Measurements from ENCODE around the gene USP20. TPM values are rescaled to one million over a fixed set of nuclear protein-coding genes. Genes with fewer than 3 reads are reported as not detected.

USP20 gene
- total and polyA plus RNA-seq, 4 donors, result 8.2 to 19.8 (median 10.3) TPM

DNA sequence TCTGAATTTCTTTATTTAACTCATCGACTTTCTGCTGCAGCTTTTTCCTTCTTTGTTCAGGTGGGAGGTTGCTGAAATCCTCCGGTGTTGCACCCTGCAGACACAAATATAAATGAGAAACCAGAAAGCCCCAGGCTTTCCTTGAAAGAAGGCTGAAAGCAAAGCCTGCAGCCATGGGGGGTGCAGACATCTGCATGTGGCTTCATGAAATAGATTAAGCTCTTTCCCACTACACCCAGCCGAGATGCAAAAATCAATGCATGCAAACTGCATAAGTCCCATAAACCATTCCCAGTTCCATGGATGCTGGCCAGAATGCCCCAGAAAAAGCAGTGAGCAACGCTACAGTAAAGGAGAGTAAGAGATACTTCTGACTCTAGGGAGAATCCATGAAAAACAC, 73.6 kb downstream of the USP20 start:
- Histone ChIP-seq H3K36me3 (ENCODE audit: control insufficient read depth in 4 of 4, insufficient read depth in 3 of 4, low read depth in 1 of 4, low read length in 3 of 4) (peaks cover 0 to 3% (median under 1%) of the 10 kb centered on the region in 4 donors), H3K4me3 (ENCODE audit: low read depth in 1 of 3, low read length in 3 of 3) (no peak overlapping the region), H3K27me3 (ENCODE audit: control insufficient read depth in 4 of 4, insufficient read depth in 4 of 4, low read length in 3 of 4) (no peaks in the 10 kb centered on the region), H3K4me1 (ENCODE audit: control insufficient read depth in 4 of 4, insufficient read depth in 4 of 4, low read length in 3 of 4) (no peaks in the 10 kb centered on the region), H3K27ac (ENCODE audit: low read depth in 1 of 2, low read length in 2 of 2) (no peak overlapping the region), H3K9ac (ENCODE audit: low read depth in 1 of 2, low read length in 2 of 2) (no peak overlapping the region), H3K9me3 (ENCODE audit: control insufficient read depth in 4 of 4, low read length in 3 of 4) (no peaks in the 10 kb centered on the region)
- 92% methylated on average over 4 of the region's 4 CpGs for WGBS
- TF ChIP-seq, protein P1, sequence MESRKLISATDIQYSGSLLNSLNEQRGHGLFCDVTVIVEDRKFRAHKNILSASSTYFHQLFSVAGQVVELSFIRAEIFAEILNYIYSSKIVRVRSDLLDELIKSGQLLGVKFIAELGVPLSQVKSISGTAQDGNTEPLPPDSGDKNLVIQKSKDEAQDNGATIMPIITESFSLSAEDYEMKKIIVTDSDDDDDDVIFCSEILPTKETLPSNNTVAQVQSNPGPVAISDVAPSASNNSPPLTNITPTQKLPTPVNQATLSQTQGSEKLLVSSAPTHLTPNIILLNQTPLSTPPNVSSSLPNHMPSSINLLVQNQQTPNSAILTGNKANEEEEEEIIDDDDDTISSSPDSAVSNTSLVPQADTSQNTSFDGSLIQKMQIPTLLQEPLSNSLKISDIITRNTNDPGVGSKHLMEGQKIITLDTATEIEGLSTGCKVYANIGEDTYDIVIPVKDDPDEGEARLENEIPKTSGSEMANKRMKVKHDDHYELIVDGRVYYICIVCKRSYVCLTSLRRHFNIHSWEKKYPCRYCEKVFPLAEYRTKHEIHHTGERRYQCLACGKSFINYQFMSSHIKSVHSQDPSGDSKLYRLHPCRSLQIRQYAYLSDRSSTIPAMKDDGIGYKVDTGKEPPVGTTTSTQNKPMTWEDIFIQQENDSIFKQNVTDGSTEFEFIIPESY (IDR thresholded peaks at IDR 0.05), result no peak
- TF ChIP-seq RXRA (IDR thresholded peaks at IDR 0.05) (no peak), YY1 (IDR thresholded peaks at IDR 0.05) (no peak), HNF4A (conservative IDR thresholded peaks at IDR 0.05) (no peak), SP1 (IDR thresholded peaks at IDR 0.05) (no peak), RAD21 (IDR thresholded peaks at IDR 0.05) (no peak)
- TF ChIP-seq, protein P2, sequence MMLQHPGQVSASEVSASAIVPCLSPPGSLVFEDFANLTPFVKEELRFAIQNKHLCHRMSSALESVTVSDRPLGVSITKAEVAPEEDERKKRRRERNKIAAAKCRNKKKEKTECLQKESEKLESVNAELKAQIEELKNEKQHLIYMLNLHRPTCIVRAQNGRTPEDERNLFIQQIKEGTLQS (IDR thresholded peaks at IDR 0.05), result no peak
- TF ChIP-seq, protein P3, sequence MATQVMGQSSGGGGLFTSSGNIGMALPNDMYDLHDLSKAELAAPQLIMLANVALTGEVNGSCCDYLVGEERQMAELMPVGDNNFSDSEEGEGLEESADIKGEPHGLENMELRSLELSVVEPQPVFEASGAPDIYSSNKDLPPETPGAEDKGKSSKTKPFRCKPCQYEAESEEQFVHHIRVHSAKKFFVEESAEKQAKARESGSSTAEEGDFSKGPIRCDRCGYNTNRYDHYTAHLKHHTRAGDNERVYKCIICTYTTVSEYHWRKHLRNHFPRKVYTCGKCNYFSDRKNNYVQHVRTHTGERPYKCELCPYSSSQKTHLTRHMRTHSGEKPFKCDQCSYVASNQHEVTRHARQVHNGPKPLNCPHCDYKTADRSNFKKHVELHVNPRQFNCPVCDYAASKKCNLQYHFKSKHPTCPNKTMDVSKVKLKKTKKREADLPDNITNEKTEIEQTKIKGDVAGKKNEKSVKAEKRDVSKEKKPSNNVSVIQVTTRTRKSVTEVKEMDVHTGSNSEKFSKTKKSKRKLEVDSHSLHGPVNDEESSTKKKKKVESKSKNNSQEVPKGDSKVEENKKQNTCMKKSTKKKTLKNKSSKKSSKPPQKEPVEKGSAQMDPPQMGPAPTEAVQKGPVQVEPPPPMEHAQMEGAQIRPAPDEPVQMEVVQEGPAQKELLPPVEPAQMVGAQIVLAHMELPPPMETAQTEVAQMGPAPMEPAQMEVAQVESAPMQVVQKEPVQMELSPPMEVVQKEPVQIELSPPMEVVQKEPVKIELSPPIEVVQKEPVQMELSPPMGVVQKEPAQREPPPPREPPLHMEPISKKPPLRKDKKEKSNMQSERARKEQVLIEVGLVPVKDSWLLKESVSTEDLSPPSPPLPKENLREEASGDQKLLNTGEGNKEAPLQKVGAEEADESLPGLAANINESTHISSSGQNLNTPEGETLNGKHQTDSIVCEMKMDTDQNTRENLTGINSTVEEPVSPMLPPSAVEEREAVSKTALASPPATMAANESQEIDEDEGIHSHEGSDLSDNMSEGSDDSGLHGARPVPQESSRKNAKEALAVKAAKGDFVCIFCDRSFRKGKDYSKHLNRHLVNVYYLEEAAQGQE (IDR thresholded peaks at IDR 0.05), result no peak
- TF ChIP-seq, protein P4, sequence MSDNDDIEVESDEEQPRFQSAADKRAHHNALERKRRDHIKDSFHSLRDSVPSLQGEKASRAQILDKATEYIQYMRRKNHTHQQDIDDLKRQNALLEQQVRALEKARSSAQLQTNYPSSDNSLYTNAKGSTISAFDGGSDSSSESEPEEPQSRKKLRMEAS (IDR thresholded peaks at IDR 0.05), result no peak
- no peak for DNase-seq (ENCODE audit: low spot score)

DNA sequence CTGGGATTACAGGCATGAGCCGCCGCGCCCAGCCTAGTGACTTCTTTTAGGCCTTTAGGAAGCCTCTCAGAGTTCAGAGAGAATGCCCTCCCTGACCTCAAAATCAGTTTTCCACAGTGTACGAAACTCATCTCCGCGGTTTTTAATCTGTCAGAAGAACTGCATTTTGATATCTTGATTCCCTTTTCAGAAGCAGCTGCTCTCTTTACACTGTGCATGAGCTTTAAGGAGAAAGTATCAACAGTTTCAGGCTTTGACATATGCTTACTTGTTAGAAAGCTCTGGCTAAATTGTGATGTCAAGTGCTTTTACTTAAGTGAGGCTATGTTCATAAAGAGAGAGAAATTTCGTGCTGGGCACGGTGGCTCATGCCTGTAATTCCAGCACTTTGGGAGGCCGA, 74.6 kb downstream of the USP20 start:
- DNase-seq (ENCODE audit: low spot score), result no peak
- no peaks in the 10 kb centered on the region for H3K27me3 ChIP-seq (ENCODE audit: control insufficient read depth in 4 of 4, insufficient read depth in 4 of 4, low read length in 3 of 4)
- TF ChIP-seq, protein P2 (IDR thresholded peaks at IDR 0.05), result no peak
- TF ChIP-seq GABPA (IDR thresholded peaks at IDR 0.05 in 1 of 2, conservative IDR thresholded peaks at IDR 0.05 in 1 of 2), result no peak
- no peak for TF ChIP-seq FOXA1 (IDR thresholded peaks at IDR 0.05)
- no peak for TF ChIP-seq HNF4A (conservative IDR thresholded peaks at IDR 0.05)
- TF ChIP-seq, protein P5, sequence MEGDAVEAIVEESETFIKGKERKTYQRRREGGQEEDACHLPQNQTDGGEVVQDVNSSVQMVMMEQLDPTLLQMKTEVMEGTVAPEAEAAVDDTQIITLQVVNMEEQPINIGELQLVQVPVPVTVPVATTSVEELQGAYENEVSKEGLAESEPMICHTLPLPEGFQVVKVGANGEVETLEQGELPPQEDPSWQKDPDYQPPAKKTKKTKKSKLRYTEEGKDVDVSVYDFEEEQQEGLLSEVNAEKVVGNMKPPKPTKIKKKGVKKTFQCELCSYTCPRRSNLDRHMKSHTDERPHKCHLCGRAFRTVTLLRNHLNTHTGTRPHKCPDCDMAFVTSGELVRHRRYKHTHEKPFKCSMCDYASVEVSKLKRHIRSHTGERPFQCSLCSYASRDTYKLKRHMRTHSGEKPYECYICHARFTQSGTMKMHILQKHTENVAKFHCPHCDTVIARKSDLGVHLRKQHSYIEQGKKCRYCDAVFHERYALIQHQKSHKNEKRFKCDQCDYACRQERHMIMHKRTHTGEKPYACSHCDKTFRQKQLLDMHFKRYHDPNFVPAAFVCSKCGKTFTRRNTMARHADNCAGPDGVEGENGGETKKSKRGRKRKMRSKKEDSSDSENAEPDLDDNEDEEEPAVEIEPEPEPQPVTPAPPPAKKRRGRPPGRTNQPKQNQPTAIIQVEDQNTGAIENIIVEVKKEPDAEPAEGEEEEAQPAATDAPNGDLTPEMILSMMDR (IDR thresholded peaks at IDR 0.05; ENCODE audit: low read depth, low read length, missing input control), result no peak
- no peak overlapping the region for H3K27ac ChIP-seq (ENCODE audit: low read depth in 1 of 2, low read length in 2 of 2)
- WGBS, result 96% methylated on average over 9 of the region's 9 CpGs
- no peaks in the 10 kb centered on the region for H3K4me1 ChIP-seq (ENCODE audit: control insufficient read depth in 4 of 4, insufficient read depth in 4 of 4, low read length in 3 of 4)
- no peaks in the 10 kb centered on the region for H3K9me3 ChIP-seq (ENCODE audit: control insufficient read depth in 4 of 4, low read length in 3 of 4)
- H3K36me3 ChIP-seq (ENCODE audit: control insufficient read depth in 4 of 4, insufficient read depth in 3 of 4, low read depth in 1 of 4, low read length in 3 of 4), result peaks cover 0 to 3% (median under 1%) of the 10 kb centered on the region in 4 donors
- no peak overlapping the region for H3K4me3 ChIP-seq (ENCODE audit: low read depth in 1 of 3, low read length in 3 of 3)
- H3K9ac ChIP-seq (ENCODE audit: low read depth in 1 of 2, low read length in 2 of 2), result no peak overlapping the region
